ENCODE results near the gene CD14. TPM values are rescaled to one million over a fixed set of nuclear protein-coding genes. Genes with fewer than 3 reads are reported as not detected.
A peak's percentile ranks its signal among the peaks of the same experiment; 100 is the strongest.
"Not testable (repeated sequence)": the region's sequence is repeated elsewhere in the genome, so short reads cannot be mapped to it uniquely, and the experiment has no call there.

CD14 gene
- 10 to 100 TPM; 12.1 to 27.7 (median 16.8) TPM for polyA plus RNA-seq (ENCODE audit: insufficient read depth in 1 of 5, insufficient read length in 5 of 5, low replicate concordance in 1 of 5)
- long read RNA-seq, donor 1, transcript CD14-201 (2 exons, 1,886 nt) = major isoform, 12 of 12 reads
- long read RNA-seq, donor 1, partial matches to known transcripts = 0 of 12 reads
- long read RNA-seq, donor 1, other reads (novel, unspliced or antisense) = 0 of 12 reads
- long read RNA-seq, donor 2, transcript CD14-201 (2 exons, 1,886 nt) = major isoform, 11 of 11 reads
- long read RNA-seq, donor 2, partial matches to known transcripts = 0 of 11 reads
- long read RNA-seq, donor 2, other reads (novel, unspliced or antisense) = 0 of 11 reads
- long read RNA-seq, donor 3, transcript CD14-201 (2 exons, 1,886 nt) = major isoform, 7 of 14 reads
- long read RNA-seq, donor 3, partial matches to known transcripts = 7 of 14 reads
- long read RNA-seq, donor 3, other reads (novel, unspliced or antisense) = 0 of 14 reads
- long read RNA-seq, donor 4, transcript CD14-201 (2 exons, 1,886 nt) = major isoform, 11 of 11 reads
- long read RNA-seq, donor 4, partial matches to known transcripts = 0 of 11 reads
- long read RNA-seq, donor 4, other reads (novel, unspliced or antisense) = 0 of 11 reads
- long read RNA-seq, donor 5, transcript CD14-201 (2 exons, 1,886 nt) = major isoform, 16 of 16 reads
- long read RNA-seq, donor 5, partial matches to known transcripts = 0 of 16 reads
- long read RNA-seq, donor 5, other reads (novel, unspliced or antisense) = 0 of 16 reads
- long read RNA-seq, donor 6, transcript CD14-201 (2 exons, 1,886 nt) = major isoform, 10 of 10 reads
- long read RNA-seq, donor 6, partial matches to known transcripts = 0 of 10 reads
- long read RNA-seq, donor 6, other reads (novel, unspliced or antisense) = 0 of 10 reads
- long read RNA-seq, donor 7, transcript CD14-201 (2 exons, 1,886 nt) = major isoform, 5 of 6 reads
- long read RNA-seq, donor 7, partial matches to known transcripts = 0 of 6 reads
- long read RNA-seq, donor 7, other reads (novel, unspliced or antisense) = 0 of 6 reads
- long read RNA-seq, donor 8, transcript CD14-201 (2 exons, 1,886 nt) = major isoform, 11 of 11 reads
- long read RNA-seq, donor 8, partial matches to known transcripts = 0 of 11 reads
- long read RNA-seq, donor 8, other reads (novel, unspliced or antisense) = 0 of 11 reads

GRCh38 chr5:140633021-140633471 lies at the start of gene CD14:
Gene CD14, minus strand, starts transcription at chr5:140633175. Its CDS starts 104 bp downstream, at chr5:140633071.
- no peak for DNase-seq

GRCh38 chr5:140678993-140679392 lies 46.0 kb upstream of the CD14 start:
- no peak for DNase-seq

GRCh38 chr5:140677947-140678346 lies 45.0 kb upstream of the CD14 start:
- DNase-seq = no peak

- DNase-seq = no peak
Observed at GRCh38 chr5:140674629-140675028, 41.7 kb upstream of the CD14 start.

- DNase-seq = no peak
Observed at GRCh38 chr5:140674211-140674610, 41.2 kb upstream of the CD14 start.

GRCh38 chr5:140673187-140673976 lies 40.4 kb upstream of the CD14 start, which contains the start of gene DND1:
Gene DND1, minus strand, starts transcription at chr5:140673576. Its CDS starts 34 bp downstream, at chr5:140673542.
- DNase-seq = no peak

DNA sequence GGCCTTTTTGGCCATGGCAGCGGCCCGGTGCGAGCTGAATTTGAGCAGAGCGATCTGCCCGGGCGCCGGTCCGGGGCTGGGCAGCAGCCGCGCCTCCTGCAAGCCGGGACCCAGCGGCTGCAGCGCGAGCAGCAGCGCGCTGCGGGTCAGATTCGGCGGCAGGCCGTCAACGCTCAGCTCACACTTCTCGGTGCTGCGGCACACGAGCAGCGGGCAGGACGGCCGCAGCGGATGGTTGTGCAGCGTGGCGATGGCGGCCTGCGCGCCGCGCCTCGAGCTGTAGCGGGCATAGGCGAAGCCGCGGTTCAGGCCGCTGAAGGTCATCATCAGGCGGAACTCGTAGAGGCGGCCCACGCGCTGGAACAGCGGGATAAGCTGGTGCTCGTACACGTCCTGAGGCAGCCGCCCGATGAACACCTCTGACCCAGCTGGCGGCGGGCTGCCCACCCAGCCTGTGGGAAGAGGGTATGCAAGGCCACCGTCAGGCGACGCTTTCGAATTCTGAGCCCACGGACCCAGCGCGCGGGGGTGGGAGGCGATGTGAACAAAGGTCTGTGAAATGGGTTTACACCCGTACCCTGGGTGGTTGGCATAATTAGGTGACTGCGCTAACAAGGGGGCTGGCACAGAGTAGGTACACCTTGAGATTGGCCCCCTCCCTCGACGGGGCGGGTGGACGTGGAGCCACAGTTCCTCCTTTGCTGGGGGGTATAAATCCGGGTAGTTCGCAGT lies 39.6 kb upstream of the CD14 start:
- DNase-seq = no peak

DNA sequence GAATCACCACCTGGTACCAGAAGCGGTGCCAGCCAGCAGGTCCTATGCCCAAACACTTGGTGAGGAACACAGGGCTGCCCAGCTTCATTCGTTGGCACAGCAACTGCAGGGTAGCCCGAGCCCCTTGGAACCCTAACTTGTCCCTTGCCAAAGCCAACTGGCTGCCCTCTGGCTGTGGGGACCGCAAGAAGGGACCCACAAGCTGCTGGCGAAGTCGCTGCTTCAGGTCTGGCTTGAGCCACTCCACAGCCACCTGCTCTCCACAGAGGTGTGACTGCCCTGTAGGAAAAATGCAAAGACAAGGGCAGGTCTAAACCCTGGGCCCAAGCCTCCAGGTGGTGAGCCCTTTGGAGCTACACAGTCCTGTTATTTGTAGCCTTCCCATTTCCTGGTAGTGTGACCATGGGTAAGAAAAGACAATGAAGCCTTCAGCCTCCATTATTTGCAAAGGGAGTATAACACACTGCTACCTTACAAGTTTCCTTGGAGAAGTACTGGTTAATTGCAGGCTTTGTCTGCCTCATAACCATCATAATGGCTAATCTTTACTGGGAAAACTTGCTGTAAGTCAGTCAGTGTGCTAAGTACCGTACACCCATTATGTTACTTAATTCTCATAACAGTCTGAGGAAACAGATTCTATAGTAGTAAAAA lies 38.6 kb upstream of the CD14 start:
- DNase-seq = no peak

DNA sequence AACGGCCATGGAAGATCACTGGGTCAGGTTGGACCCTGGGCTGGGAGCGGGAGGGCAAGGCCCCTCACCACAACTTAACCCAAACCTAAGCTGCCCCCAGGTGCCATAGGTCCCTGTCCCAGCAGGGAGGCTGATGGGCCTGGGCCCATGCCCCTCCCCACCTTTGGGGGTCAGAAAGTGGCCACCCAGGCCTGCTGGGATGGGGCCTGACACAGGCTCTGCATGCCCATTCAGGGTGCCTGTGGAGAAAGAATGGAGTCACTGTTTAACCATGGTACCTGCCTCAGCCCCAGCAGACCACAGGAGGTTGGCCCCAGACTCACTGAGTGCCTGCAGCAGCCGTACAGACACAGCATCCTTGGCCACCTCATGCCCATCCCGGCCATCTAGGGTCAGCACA lies 38.1 kb upstream of the CD14 start:
- DNase-seq = not testable (repeated sequence)

GRCh38 chr5:140664359-140665119 lies 31.6 kb upstream of the CD14 start, which contains the start of gene WDR55:
Gene WDR55, plus strand, starts transcription at chr5:140664904. Its CDS starts 9 bp downstream, at chr5:140664913.
- peak; percentile 90 for DNase-seq

GRCh38 chr5:140664030-140664358 lies 31.0 kb upstream of the CD14 start:
- no peak for DNase-seq

DNA sequence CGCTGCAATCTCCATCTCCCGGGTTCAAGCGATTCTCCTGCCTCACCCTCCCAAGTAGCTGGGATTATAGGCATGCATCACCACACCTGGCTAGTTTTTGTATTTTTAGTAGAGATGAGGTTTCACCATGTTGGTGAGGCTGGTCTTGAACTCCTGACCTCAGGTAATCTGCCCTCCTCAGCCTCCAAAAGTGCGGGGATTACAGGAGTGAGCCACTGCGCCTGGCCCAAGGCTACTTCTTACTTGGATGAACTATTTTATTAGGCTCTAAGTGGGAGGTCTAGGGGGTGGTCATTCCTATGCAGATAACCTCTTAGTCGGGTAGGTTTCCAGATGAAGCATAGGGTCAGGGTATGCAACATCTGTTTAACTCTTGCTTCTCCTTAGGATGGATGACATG lies 27.4 kb upstream of the CD14 start:
- not testable (repeated sequence) for DNase-seq

DNA sequence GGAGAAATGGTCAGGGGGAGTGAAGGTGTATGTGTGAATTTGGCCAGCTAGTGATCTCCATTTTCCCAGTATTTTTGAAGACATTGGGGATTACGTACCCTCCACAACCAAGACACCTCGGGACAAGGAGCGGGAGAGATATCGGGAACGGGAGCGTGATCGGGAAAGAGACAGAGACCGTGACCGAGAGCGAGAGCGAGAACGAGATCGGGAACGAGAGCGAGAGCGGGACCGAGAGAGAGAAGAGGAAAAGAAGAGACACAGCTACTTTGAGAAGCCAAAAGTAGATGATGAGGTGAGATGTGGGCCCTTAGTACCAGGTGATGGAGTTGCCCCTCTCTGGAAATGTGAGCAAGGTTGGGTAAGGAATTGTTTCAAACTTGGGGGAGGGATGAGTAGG lies 25.9 kb upstream of the CD14 start:
- no peak for DNase-seq

DNA sequence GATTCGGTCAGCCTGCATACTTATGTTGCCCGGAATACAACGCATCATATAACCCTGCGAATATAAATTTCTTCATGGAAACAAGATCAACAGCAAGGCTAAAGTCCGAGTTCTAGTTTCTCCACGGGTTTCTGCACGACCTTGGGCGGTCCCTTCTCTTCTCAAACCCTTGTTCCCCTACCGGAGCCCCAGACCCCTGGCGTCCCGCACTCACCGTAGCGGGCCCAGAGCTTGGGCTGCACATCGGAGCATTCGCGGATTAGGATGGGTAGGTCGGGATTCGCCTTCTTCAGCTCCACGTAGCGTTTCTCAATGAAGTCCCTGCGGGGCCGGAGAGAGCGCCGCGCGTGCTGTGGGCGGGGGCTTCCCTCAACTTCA lies 14.1 kb upstream of the CD14 start:
- no peak for DNase-seq

GRCh38 chr5:140642718-140643117 lies 9.7 kb upstream of the CD14 start:
- no peak for DNase-seq

GRCh38 chr5:140641716-140642115 lies 8.7 kb upstream of the CD14 start:
- no peak for DNase-seq

GRCh38 chr5:140639148-140639981 lies 6.4 kb upstream of the CD14 start, which contains the start of gene TMCO6:
Gene TMCO6, plus strand, starts transcription at chr5:140639451. Its CDS starts 77 bp downstream, at chr5:140639528.
- peak; percentile 93 to 94 for DNase-seq

DNA sequence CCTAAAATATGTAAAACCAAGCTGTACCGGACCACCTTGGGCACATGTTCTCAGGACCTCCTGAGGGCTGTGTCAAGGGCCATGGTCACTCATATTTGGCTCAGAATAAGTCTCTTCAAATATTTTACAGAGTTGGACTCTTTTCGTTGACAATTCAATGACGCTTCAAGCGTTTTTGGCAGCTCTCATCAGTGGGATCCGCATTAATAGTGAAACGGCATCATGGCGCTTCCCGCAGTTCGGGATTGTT lies 5.8 kb upstream of the CD14 start:
- DNase-seq = not testable (repeated sequence)

Data from right lung (tissue), 10 donors.